Measurements from ENCODE around the gene KCTD19.

Gene KCTD19

DNA sequence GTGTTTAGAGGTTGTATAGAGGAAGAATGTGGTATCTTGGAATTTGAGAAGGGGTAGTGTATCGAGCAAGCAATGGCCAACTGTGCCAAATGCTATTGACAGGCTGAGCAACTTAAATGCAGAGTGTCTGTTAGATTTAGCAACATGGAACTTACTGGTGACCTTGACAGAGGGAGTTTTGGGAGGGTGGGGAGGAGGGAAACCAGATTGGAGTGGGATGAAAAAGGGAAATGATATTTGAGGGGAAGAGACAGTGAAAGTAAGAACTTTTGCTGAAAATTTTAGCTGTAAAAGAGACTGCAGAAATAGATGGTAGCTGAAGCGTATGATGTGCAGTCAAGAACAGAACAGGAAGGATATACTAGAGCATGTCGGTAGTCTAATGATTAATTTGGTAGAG, 1.2 kb upstream of the KCTD19 start:
- in situ Hi-C loops (cut with HindIII; ENCODE audit: low sequenced_read_pairs) = no loop called here

DNA sequence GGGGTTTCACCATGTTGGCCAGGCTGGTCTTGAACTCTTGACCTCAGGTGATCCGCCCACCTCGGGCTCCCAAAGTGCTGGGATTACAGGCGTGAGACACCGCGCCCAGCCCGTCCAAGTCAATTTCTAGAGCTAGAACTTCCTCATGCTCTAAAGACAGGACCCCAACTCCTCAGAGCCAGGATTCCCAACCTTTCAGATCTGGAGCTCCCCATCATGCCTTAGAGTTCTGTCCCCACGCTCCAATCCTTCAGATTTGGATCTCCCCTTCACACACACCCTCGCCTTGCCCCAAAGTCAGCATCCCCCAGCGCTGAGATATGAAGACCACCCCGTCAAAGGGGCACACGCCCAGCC, 448 bp downstream of the KCTD19 start:
- in situ Hi-C loops (cut with HindIII; ENCODE audit: low sequenced_read_pairs) = no loop called here

DNA sequence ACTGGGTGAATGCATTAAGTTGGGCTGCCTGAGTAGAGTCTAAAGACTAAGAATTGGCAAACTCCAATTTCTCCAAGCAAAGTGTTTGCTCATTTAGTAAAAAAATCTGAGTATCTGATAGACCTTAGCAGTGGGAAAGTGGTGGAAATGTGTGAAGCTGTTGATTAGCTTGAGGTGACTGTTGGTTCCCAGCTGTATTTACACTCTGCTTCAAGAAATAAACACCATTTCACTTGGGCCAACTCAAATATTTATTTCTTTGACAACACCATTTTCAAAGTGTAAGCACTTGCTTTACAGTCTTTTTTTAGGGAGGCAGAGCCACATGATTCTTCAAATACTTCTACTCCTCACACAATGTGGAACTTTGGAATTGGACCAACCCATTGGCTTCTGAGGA, 8.7 kb downstream of the KCTD19 start:
- in situ Hi-C loops (cut with HindIII; ENCODE audit: low sequenced_read_pairs) = no loop called here

DNA sequence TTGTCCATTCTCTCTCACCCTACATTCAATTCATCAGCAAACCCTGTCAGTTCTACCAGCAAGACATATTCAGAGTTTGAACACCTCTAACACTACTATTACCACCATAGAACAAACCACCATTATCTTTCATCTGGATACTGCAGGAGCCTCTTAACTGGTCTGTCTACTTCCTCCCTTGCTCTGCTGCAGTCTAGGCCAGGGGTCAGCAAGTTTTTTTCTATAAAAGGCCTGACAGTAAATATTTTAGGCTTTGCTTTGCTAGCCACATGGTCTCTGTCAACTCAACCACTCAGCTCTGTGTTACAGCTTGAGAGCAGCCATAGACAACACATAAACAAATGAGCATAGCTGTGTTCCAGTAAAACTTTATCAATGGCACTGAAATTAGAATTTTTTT, 13.8 kb downstream of the KCTD19 start:
- in situ Hi-C loops (cut with HindIII; ENCODE audit: low sequenced_read_pairs) = no loop called here

DNA sequence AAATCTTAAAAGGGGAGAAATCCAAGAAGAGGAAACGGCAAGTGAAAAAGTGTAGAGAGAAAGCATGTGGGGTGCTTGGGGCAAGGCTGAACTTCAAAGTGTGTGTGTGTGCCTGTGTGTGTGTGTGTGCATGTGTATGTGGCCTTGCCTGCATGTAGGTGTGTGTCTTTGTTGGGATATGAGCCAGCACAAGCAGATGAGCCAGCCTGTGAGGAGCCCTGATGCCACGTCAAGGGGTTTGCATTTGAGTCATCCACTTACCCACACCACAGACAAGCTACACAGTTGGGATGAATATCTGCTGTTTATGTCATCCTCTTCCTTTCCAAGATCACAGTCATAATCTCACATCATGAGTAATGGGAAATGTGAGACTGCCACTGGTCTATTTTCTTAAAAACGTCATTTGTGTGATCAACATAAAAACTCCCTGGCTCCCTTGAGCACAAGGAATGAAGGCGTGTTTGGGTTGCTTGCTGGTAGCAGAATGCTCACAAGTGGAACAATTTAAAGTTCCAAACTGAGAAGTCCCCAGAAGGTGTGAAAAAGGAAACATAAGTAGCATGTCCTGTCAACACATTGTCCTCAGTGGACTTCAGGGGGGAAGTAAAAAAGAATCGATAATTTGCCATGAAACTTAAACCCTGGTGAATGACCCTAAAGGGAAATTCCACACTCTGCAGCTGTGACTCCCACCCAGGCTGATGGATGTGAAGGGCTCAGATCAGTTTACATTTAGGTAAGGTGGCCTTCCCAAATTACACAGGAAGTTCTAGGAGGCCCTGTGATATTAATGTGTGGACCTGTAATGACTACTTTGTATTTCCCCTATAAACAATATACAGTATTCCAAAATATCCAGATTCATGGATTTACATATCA, 14.7 kb downstream of the KCTD19 start:
- in situ Hi-C loops (cut with HindIII; ENCODE audit: low sequenced_read_pairs) = no loop called here

DNA sequence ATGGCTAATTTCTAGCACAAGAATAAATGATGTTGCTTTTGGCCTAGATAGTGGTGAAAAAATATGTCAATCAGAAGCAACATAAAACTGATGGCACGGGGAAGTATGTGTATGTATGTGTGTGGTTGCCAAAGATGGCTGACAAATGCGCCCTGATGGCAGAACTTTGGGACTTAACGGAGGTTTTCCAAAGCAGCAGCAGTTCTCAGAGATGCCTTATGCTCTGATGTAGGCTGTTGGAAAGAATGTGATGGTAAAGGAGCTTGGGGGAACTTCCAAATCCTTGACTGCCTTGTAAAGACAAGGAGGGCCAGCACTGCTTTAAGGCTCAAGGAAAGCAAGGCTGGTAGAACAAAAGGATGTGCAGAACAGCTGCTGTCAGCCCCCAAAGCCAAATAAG, 16.0 kb downstream of the KCTD19 start:
- in situ Hi-C loops (cut with HindIII; ENCODE audit: low sequenced_read_pairs) = no loop called here

DNA sequence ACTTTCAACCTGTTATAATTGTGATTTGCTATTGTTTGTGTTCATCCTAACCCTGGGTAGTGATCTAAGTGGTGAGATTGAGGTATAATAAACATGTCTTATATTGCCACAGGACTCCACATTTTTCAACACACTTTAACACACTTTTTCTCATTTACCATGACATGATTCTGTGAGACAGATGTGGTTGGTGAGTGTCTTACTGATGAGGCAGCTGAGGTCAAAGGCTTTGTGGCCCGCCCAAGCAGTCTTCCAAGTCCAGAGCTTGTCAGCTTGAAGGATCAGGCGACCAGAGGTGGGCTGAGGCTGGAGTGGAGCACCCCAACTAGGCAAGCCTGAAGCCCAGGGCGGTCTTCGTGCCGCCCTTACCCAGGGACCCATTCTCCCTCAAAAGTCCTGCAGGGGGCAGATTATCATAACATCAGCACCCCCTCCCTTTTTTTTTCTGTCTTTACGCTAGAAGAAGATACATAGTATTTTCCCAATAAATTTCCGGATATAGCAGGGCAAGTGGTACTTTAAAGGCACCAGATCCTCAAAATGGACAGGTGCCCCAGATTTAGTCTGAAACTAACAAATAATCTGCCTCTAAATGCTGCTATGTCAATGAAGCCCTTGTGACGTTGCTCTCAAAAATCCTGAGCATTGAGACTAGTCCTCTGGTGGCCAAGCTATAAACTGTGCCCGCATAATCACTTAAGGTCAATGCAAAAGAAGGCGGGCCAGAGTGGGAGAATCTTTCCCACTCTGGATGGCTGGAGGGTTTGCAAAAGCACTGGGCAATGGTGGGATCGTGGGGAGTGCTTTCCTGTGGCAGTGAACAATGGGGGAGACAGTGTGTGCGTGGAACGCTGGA, 21.1 kb downstream of the KCTD19 start:
- in situ Hi-C loops (cut with HindIII; ENCODE audit: low sequenced_read_pairs) = no loop called here

DNA sequence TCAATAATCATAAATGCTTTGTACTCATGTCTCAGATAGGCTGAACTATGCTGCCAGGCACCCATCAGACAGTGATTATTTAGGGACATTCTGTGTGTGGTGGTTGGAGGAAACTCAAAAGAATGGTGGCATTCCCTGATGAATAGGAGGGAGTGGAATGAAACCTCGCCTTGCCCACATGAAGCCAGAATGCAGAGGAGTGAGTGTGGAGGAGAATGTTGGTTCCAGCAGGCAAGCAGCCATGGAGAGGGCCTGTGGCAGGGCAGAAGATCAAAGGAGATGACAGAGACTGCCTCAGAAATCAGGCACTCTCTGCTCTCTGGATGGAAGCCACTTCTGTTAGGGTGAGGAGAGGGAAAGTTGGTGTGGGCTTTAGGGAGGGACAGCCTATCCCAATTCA, 22.5 kb downstream of the KCTD19 start:
- in situ Hi-C loops (cut with HindIII; ENCODE audit: low sequenced_read_pairs) = no loop called here

DNA sequence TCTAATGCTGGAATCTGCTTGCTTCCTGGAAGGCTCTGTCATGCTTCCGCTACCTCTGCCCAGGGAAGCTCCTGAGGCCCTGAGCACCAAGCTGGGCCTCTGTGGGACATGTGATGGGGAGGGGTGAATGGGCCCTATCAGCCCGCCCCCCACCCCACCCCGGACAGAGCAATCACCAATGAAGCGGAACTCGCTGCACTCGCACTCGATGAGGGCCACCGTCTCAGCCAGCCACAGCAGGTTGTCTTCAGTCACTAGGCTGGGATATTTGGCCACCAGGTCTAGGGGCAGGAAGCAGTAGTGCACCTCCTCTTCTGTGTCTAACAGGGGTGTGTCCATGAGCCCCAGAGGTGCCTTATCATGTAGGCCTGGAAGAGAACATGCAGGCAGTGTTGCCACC, 23.6 kb downstream of the KCTD19 start:
- in situ Hi-C loops (cut with HindIII; ENCODE audit: low sequenced_read_pairs) = no loop called here

DNA sequence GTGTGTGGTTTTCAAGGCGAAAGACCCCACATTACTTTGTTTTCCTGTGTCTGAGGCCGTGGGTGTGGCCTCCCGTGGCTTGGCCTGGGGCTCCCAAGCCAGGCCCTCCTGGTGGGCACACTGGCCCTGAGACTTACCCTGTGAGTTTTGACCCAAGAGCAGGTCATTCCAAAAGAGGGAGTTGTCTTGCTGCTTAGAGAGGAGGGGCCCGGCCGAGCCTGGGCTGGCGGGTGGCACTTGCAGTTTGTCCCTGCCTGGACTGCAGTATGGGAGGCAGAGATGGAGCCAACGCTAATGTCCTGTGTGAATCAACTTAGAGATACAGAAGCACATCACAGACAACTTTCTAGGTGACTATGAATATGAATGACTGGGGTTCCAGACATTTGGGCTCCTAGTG, 24.5 kb downstream of the KCTD19 start:
- in situ Hi-C loops (cut with HindIII; ENCODE audit: low sequenced_read_pairs) = no loop called here

DNA sequence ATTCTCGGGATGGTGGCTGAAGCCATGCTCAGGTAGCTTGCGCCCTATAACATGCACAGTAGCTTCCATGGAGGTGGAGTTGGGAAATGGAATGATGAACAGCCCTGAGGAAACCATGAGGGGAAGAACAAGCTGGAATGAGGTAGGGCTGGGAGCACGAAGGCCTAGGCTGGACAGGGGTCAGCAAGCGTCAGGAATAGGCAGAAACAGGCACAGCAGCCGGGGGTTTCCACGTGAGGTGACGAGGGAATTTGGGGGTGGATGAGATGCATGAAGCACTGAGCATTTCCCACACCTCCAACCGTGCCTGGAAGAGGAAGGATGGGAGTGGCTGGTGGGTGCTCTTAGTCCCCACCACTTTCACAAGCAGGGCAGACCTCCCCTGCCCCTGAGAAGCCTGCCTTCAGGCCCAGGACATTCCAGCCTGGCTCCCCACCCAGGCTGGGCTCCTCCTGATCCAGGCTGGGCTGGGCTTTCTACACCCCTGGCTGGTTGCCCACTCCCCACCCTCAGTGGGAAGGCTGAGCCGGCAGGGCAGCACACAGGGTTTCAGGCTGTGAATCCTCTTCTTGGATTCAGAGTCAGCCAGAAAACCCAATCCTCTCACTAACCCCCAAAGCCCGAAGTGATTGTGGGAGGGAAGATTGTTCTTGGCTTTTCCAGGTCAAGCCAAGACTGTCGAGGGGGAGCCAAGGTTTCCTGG, 25.3 kb downstream of the KCTD19 start:
- in situ Hi-C loops (cut with HindIII; ENCODE audit: low sequenced_read_pairs) = no loop called here

DNA sequence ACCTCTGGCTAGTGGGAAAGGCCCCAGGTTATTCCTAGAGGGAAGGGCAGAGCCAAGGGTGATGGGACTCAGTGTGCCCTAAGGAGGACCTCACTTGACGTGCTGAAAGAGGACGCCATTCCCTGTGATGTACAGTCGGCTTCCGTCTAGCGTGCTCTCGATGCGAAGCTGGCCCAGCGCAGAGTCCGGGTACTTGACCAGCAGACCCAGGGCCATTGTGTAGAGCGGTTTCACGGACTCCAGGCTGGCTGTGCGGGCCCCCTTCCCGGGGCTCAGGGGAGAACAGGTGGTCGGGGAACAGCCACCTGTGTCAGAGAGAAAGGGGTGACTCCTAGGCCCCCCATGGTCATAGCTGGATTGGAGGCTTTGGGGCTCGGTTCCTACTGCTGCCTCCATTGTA, 27.3 kb downstream of the KCTD19 start:
- in situ Hi-C loops (cut with HindIII; ENCODE audit: low sequenced_read_pairs) = no loop called here

DNA sequence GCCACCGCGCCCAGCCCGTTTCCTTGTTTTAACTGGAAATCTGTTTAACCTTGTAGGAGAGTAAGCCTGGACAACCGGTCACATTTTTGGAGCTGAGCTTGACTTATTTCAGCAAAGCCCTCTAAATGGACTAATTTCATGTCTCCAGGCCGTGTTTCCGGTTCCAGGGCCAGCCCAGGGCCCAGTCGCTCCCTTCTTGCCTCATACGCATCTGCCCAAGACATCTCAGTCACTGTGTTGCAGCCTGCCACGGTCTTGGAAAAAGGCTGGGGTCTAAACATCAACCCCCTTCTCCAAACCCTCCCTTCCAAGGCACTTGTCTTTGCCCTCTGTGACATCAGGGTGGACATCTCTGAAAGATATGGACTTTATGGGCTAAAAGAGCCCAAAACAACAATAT, 28.3 kb downstream of the KCTD19 start:
- in situ Hi-C loops (cut with HindIII; ENCODE audit: low sequenced_read_pairs) = no loop called here

DNA sequence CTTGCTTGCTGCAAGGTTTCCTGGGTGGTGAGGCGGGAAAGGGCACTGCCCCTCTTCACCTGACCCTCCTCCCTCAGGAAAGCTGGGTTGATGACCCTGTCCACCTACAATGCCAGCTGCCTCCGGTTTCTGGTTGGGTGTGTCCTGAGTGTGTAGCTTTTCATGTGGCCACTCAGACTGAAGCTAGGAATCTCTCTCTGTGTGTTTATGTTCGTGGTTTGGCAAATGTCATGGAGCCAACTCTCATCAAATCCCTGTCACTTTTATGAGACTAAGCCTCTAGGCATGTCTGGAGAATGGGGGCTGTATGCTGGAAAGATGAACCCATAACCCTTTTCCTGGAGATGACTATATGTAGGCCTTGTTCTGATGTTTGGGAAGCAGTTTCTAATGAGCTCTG, 30.1 kb downstream of the KCTD19 start:
- in situ Hi-C loops (cut with HindIII; ENCODE audit: low sequenced_read_pairs) = no loop called here

DNA sequence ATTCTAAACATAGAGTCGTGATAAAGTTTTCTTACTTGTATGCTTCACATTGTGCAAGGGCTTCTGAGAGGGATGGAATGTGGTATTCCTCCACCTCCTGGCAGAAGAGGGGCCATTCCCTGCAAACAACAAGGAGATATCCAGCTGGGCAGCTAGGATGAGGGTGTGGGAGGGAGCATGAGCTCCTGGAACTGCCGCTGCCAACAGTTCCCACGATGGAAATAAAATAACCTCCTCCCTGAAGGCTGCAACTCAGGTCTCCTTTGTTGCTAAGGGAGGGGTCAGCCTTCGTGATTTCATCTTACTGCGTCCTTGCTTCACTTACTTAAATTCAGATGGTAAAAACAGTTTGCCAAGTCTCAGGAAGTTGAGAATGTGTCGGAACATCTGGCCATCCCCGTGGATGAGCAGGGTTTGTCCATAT, 31.6 kb downstream of the KCTD19 start:
- in situ Hi-C loops (cut with HindIII; ENCODE audit: low sequenced_read_pairs) = no loop called here

DNA sequence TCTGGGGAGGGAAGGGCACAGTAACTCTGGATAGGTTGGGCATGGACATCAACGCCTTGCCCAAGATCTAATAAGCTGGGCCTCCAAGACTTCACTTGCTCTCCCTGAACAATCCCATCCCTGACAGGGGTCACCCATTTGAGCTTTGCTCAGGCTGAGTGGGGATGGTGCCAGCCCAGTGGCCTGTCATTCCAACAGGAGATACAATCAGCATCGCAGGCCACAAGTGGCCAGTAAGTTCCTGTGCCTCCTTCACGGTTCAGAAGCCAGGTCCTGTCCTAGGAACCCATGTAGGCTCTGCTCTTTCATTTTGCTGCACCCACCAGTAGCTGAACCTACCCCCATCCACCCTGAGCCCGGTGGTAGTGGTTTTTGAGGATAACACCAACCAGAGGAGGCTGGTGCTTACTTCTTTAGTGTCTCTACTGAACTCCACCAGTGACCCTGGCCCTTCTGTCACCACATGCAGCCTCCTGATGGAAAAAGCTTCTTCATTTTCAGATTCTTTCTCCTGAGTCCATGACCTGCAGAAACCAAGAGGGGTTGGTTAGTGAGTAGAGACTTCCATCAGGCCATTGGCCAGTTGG, 32.3 kb downstream of the KCTD19 start:
- in situ Hi-C loops (cut with HindIII; ENCODE audit: low sequenced_read_pairs) = no loop called here

DNA sequence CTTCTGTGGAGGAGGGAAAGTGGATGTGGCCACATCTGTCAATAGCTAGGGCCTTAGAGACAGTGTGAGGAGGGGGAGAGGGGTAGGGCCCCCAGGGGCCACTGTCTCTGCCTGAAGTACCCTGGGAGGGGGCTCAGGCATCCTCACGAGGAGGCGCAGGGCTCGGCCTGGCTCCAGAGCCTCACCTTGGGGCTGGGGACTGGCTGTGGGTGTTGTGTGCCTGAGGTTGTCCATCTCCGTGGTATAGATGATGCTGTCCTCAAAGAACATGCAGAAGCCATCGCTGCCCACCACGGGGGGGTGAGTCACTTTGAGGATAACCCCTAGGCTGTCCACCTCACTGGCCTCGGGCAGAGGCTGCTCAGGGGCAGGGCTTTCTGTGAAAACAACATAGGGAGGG, 35.1 kb downstream of the KCTD19 start:
- in situ Hi-C loops (cut with HindIII; ENCODE audit: low sequenced_read_pairs) = no loop called here

DNA sequence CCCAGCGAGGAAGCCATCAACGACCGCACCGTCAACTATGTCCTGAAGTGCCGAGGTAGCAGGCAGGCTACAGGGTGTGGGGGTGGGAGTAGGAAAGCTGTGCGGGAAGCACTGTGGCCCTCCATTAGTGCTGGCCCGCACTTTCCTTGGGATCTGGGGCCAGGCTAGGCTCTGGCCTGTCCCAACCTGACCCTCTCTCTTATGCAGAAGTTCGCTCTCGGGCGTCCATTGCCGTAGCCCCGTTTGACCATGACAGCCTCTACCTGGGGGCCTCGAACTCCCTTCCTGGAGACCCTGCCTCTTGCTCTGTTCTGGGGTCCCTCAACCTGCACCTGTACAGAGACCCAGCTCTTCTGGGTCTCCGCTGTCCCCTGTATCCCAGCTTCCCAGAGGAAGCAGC, 38.6 kb downstream of the KCTD19 start:
- in situ Hi-C loops (cut with HindIII; ENCODE audit: low sequenced_read_pairs) = no loop called here

DNA sequence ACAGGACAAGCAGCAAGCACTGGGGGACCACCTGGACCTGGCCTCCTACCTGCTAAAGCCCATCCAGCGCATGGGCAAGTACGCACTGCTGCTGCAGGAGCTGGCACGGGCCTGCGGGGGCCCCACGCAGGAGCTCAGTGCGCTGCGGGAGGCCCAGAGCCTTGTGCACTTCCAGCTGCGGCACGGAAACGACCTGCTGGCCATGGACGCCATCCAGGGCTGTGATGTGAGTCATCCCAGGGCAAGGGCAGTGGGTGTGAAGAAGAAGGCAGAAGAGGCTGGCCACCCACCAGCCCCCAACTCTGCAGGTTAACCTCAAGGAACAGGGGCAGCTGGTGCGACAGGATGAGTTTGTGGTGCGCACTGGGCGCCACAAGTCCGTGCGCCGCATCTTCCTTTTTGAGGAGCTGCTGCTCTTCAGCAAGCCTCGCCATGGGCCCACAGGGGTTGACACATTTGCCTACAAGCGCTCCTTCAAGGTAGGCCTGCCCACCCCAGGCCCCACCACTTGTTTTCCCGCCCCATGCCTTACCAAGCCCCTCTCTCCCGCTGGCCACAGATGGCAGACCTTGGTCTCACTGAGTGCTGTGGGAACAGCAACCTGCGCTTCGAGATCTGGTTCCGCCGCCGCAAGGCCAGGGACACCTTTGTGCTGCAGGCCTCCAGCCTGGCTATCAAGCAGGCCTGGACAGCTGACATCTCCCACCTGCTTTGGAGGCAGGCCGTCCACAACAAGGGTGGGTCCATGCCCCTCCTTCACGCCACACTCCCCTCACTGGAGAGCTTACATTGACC, 39.9 kb downstream of the KCTD19 start:
- in situ Hi-C loops (cut with HindIII; ENCODE audit: low sequenced_read_pairs) = no loop called here

Measured in DLD1 (cell line).